Activated CD4-positive, CD25-positive, alpha-beta regulatory T cell treated with anti-CD3 and anti-CD28 coated beads, Interleukin-2, amount 50 U/mL, for 16 hours (primary cell): ENCODE results near the gene BAIAP2L1.

ENCODE experiments used
- DNase-seq: peaks from one replicate; pipeline ENCODE4 v3.0.0-alpha.2; 2020; ENCODE audit warnings: low read depth, low spot score

The BAIAP2L1 gene

GRCh38 chr7:98293746-98294145, 107.1 kb downstream of the BAIAP2L1 start:
- no peak for DNase-seq

- DNase-seq = no peak
These were observed 107.6 kb downstream of the BAIAP2L1 start for GRCh38 chr7:98293265-98293664.

- no peak for DNase-seq
These were observed 109.2 kb downstream of the BAIAP2L1 start for GRCh38 chr7:98291717-98292116.

- no peak for DNase-seq
These were observed 111.5 kb downstream of the BAIAP2L1 start for GRCh38 chr7:98289333-98289875.

GRCh38 chr7:98288064-98288823, 112.6 kb downstream of the BAIAP2L1 start:
- no peak for DNase-seq

GRCh38 chr7:98287486-98287959, 113.4 kb downstream of the BAIAP2L1 start:
- DNase-seq = no peak

GRCh38 chr7:98286701-98287485, 114.0 kb downstream of the BAIAP2L1 start:
- DNase-seq = no peak

- DNase-seq = no peak
These were observed 114.8 kb downstream of the BAIAP2L1 start for GRCh38 chr7:98286093-98286539.

GRCh38 chr7:98285157-98286092, 115.5 kb downstream of the BAIAP2L1 start:
- DNase-seq = no peak

GRCh38 chr7:98284335-98285036, 116.4 kb downstream of the BAIAP2L1 start:
- no peak for DNase-seq

GRCh38 chr7:98283887-98284222, 117.0 kb downstream of the BAIAP2L1 start:
- no peak for DNase-seq

GRCh38 chr7:98283127-98283886, 117.6 kb downstream of the BAIAP2L1 start:
- no peak for DNase-seq

GRCh38 chr7:98282703-98283102, 118.2 kb downstream of the BAIAP2L1 start:
- no peak for DNase-seq

- no peak for DNase-seq
These were observed 118.9 kb downstream of the BAIAP2L1 start for GRCh38 chr7:98281757-98282606.

GRCh38 chr7:98280791-98281756, 119.8 kb downstream of the BAIAP2L1 start, which contains the start of gene BRI3:
Gene BRI3 (plus strand): TSS chr7:98281686. CDS start chr7:98281796, 110 bp downstream.
- DNase-seq = peak; percentile 83

GRCh38 chr7:98280296-98280695, 120.6 kb downstream of the BAIAP2L1 start:
- no peak for DNase-seq

GRCh38 chr7:98278936-98279335, 122.0 kb downstream of the BAIAP2L1 start:
- DNase-seq = no peak

- DNase-seq = no peak
These were observed 122.5 kb downstream of the BAIAP2L1 start for GRCh38 chr7:98278408-98278807.
